Bronchial epithelial cell (primary cell): ENCODE data around the gene AMPD3. TPM values are rescaled to one million over a fixed set of nuclear protein-coding genes. Genes with fewer than 3 reads are reported as not detected.

Source experiments
- DNase-seq: peaks from one replicate; pipeline ENCODE4 v3.0.0-alpha.2; 2010; ENCODE audit warnings: low read depth
- FAIRE-seq: peaks from 2 replicates; lab custom pipeline; 2011; peaks lifted over from hg19 to GRCh38; lab: Jason Lieb, UNC
- H3K27me3 ChIP-seq: 2 replicates; pipeline ENCODE4 v1.5.1; 2011; ENCODE audit warnings: low read length; ENCODE audit not compliant: control insufficient read depth, insufficient read depth
- H3K36me3 ChIP-seq: 2 replicates; pipeline ENCODE4 v1.5.1; 2011; ENCODE audit warnings: low read length; ENCODE audit not compliant: control insufficient read depth, insufficient read depth
- H3K4me3 ChIP-seq: 2 replicates; pipeline ENCODE4 v1.5.1; 2011; ENCODE audit warnings: mild to moderate bottlenecking, low read depth, low read length, control low read depth
- total RNA-seq: library from RNA; depleted of rRNA; stranded (reverse); fragments of >200 nt; gene quantifications from 2 replicates; pipeline ENCODE4 v1.2.1, GENCODE V29; 2014
- TF ChIP-seq, protein P1 (sequence below): IDR thresholded peaks from 2 replicates; pipeline ENCODE4 v1.5.1; 2011; ENCODE audit warnings: mild to moderate bottlenecking, moderate library complexity, low read length, control low read depth, inconsistent platforms; ENCODE audit not compliant: insufficient read depth, severe bottlenecking

Gene AMPD3
- total RNA-seq, 1 donor from 2014 or later: 5.3 TPM

DNA sequence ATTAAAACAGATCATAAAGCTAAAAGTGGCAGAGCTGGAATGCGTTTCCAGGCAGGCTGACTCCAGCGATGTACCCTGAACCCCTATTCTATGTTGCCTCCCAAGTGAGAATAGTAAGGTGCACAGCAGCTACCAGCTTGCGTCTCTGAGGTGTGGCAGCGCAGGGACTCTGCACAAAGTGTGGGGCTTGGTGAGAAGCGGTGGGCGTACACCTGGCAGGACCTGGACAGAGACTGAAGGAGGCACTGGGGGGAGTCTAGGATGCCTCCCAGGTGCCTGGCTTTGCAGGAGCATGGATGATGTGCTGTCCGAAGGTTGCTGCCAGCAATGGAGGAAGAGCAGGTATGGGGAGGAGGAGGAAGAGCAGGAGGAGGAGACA is 42.9 kb downstream of the AMPD3 start:
- Histone ChIP-seq H3K36me3 (peaks cover 36% of the 10 kb centered on the region), H3K4me3 (no peak overlapping the region), H3K27me3 (no peaks in the 10 kb centered on the region)
- DNase-seq: no peak
- TF ChIP-seq, protein P1, sequence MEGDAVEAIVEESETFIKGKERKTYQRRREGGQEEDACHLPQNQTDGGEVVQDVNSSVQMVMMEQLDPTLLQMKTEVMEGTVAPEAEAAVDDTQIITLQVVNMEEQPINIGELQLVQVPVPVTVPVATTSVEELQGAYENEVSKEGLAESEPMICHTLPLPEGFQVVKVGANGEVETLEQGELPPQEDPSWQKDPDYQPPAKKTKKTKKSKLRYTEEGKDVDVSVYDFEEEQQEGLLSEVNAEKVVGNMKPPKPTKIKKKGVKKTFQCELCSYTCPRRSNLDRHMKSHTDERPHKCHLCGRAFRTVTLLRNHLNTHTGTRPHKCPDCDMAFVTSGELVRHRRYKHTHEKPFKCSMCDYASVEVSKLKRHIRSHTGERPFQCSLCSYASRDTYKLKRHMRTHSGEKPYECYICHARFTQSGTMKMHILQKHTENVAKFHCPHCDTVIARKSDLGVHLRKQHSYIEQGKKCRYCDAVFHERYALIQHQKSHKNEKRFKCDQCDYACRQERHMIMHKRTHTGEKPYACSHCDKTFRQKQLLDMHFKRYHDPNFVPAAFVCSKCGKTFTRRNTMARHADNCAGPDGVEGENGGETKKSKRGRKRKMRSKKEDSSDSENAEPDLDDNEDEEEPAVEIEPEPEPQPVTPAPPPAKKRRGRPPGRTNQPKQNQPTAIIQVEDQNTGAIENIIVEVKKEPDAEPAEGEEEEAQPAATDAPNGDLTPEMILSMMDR: no peak
- FAIRE-seq: no peak

DNA sequence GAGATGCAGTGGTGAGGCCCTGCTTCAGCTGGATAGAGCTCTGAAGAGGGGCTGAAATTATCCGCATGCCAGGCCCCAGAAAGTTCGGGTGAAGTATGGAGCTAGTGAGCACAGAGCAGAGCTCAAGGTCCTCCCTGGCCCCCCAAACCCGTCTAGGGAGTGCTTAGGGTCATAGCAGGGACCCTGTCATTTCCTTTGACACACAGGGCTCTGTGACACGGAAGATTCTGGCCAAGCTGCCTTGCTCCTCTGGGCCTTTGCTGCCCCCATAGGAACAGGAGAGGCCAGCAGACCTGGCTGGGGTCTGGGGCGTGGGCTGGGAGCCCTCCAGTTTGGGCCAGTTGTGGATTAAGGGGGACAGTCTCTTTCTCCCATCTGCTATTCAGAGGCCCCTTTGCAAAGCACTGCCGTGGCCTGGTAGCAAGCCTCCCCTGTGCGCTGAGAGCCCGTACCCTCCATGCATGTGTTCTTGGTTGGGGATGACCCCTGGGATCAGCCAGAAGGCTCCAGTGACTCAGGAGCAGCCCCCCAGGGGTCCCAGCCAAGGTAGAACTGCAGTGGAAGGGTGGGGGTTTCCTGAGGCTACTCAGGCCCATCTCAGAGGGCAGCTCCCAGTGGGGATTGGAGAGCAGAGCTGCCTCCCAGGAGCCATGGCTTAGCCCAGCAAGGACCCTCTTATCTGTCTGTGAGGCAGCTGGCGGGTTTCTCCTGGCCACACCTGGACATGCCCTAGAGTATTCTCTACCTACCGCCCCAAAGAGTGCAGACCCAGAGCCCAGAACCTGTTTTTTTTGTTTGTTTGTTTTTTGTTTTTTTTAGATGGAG is 43.6 kb downstream of the AMPD3 start:
- no peaks in the 10 kb centered on the region for H3K27me3 ChIP-seq
- H3K4me3 ChIP-seq: no peak overlapping the region
- H3K36me3 ChIP-seq: peaks cover 38% of the 10 kb centered on the region
- DNase-seq: no peak
- TF ChIP-seq, protein P1: no peak
- FAIRE-seq: peak; percentile 82

DNA sequence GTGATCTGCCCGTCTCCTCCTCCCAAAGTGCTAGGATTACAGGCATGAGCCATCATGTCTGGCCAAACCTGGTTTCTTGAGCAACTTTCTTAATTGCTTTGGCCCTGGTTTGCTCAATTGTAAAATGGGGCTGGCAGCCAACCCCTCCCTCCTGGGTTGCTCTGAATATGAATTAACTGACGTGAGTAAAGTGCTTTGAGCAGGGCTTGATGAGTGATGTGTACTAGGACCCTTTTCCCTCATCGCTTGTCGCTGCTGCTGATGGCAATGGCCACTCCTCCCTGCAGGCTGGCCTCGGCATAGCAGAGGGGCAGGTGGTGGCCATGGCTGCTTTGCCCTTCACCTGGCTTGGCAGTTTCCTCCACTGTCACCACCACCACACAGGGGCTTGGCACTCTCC is 44.4 kb downstream of the AMPD3 start:
- no peak overlapping the region for H3K4me3 ChIP-seq
- DNase-seq (no peak), FAIRE-seq (no peak)
- no peaks in the 10 kb centered on the region for H3K27me3 ChIP-seq
- TF ChIP-seq, protein P1: no peak
- peaks cover 39% of the 10 kb centered on the region for H3K36me3 ChIP-seq

DNA sequence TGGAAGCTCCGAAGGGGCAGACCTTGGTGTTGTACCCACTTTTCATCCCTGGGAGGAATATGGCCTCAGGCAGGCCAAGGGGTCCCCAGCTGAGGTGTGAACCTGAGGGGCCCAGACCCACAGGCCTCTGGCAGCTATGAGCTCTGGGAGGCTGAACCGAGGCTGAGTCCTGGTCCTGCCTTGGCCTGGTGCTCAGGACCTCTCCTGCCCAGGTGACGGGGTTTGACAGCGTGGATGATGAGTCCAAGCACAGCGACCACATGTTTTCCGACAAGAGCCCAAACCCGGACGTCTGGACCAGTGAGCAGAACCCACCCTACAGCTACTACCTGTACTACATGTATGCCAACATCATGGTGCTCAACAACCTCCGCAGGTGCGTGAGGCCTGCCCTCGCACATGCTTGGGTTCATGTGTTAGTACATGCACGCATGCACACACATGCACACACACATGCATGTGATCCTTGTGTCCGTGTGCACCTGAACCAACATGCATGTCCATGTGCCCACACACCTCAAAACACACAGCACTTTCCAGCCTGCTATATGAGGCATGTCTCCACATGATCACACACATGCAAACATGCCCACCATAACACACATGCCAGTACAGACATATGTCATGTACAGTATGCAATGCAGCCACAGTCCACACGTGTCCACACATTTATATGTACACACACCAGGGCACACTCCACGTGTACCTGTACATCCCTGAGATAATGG is 45.0 kb downstream of the AMPD3 start:
- no peak overlapping the region for H3K4me3 ChIP-seq
- FAIRE-seq (peak; percentile 98), DNase-seq (no peak)
- H3K27me3 ChIP-seq: no peaks in the 10 kb centered on the region
- TF ChIP-seq, protein P1: no peak
- peaks cover 38% of the 10 kb centered on the region for H3K36me3 ChIP-seq

DNA sequence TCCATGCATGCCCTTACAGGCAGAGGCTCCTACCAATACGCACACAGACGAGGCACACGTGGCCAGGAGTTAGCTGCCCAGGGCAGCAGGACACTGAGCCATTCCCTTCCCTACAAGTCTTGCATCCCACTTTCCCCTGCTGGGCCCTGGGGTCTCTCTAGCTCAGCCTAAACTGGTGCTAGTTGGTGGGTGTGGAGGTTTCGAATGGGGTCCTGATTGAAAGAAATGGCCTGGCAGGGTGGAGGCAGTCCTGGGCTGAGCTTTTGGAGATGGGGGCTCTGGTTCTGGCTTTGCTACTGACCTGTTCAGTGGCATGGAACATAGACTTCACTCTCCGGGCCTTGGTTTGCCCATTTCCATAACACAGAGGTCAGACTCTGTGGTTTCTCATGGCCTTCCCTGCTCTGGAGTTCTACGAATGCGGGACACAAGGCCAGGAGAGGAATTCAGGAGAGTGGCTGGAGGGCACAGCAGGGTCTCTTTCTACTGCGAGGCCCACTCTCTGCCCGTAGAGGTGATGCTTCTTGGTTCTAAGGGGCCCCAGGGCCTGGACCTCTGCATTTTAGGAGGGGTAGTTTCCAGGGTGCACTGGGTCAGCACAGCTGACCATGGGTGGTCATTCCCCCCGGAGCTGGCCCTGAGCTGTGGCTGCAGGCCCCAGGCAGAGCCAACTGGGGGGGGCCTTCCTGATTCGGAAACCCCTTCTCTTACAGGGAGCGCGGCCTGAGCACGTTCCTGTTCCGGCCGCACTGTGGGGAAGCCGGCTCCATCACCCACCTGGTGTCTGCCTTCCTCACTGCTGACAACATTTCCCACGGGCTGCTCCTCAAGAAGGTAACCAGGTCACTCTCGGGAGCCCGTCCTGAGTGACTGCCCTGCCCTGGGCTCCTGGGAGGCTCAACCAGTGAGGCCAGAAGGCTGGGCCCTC is 46.0 kb downstream of the AMPD3 start:
- H3K27me3 ChIP-seq: no peaks in the 10 kb centered on the region
- DNase-seq (no peak), FAIRE-seq (no peak)
- TF ChIP-seq, protein P1: no peak
- H3K36me3 ChIP-seq: peaks cover 31% of the 10 kb centered on the region
- H3K4me3 ChIP-seq: no peak overlapping the region
